T-helper 1 cell treated with Interleukin-12 subunit alpha and Interleukin-12 subunit beta and Interleukin-4 antibody, amounts not matched to agents 30 ng/mL and 1 ng/mL, for 36 hours (primary cell): ENCODE results near the gene HMX3. TPM values are rescaled to one million over a fixed set of nuclear protein-coding genes. Genes with fewer than 3 reads are reported as not detected.

Source experiments
- intact Hi-C: fragments of 100-400 bp; cut with micrococcal nuclease; formaldehyde crosslinking; loops from one replicate; pipeline ENCODE4 v1.15.1; 2024
- total RNA-seq: library from RNA; stranded (reverse); gene quantifications from 2 replicates; pipeline ENCODE4 v1.2.3, GENCODE V29; 2022

HMX3 gene
- total RNA-seq, 1 donor from 2014 or later: not detected

GRCh38 chr10:123133541-123134342, 2.0 kb upstream of the HMX3 start:
- intact Hi-C loops: loop anchor here (1.0 to 2.0 kb wide), 5 partner anchors 9 to 426 kb away; partner anchors contain the start of gene HMX2

- intact Hi-C loops: no loop called here
Observed at GRCh38 chr10:123134343-123134914, 1.3 kb upstream of the HMX3 start.

- intact Hi-C loops: loop anchor here (5.0 kb wide), 1 partner anchor 183 kb away; the partner anchor contains the start of gene C10orf88
Observed at GRCh38 chr10:123134915-123135414, 805 bp upstream of the HMX3 start.

- intact Hi-C loops: loop anchor here (5.0 kb wide), 1 partner anchor 184 kb away; the partner anchor contains the start of gene C10orf88
Observed at GRCh38 chr10:123136221-123136805, 543 bp downstream of the HMX3 start.

- intact Hi-C loops: loop anchor here (1.0 to 5.0 kb wide), 2 partner anchors 8 to 185 kb away; partner anchors contain the start of gene C10orf88
Observed at GRCh38 chr10:123136806-123137642, 1.3 kb downstream of the HMX3 start.

GRCh38 chr10:123139165-123139520, 3.4 kb downstream of the HMX3 start:
- intact Hi-C loops: loop anchor here (5.0 kb wide), 1 partner anchor 187 kb away; the partner anchor contains the start of gene C10orf88

GRCh38 chr10:123139521-123140163, 3.9 kb downstream of the HMX3 start:
- intact Hi-C loops: loop anchor here (1.0 to 5.0 kb wide), 2 partner anchors 12 to 187 kb away; partner anchors contain the start of gene C10orf88

- intact Hi-C loops: loop anchor here (1.0 kb wide), 1 partner anchor 11 kb away; no protein-coding TSS in a partner anchor
Observed at GRCh38 chr10:123140164-123140982, 4.6 kb downstream of the HMX3 start.

GRCh38 chr10:123140983-123141390, 5.2 kb downstream of the HMX3 start:
- intact Hi-C loops: loop anchor here (1.0 kb wide), 1 partner anchor 10 kb away; no protein-coding TSS in a partner anchor

- intact Hi-C loops: loop anchor here (1.0 kb wide), 1 partner anchor 9 kb away; no protein-coding TSS in a partner anchor
Observed at GRCh38 chr10:123141791-123142700, 6.3 kb downstream of the HMX3 start.

- intact Hi-C loops: loop anchor here (1.0 kb wide), 1 partner anchor 9 kb away; no protein-coding TSS in a partner anchor
Observed at GRCh38 chr10:123142701-123143161, 7.0 kb downstream of the HMX3 start.

- intact Hi-C loops: no loop called here
Observed at GRCh38 chr10:123143162-123143824, 7.5 kb downstream of the HMX3 start.

GRCh38 chr10:123143825-123144168, 8.0 kb downstream of the HMX3 start:
- intact Hi-C loops: no loop called here

GRCh38 chr10:123144697-123145541, 9.1 kb downstream of the HMX3 start:
- intact Hi-C loops: loop anchor here (1.0 to 5.0 kb wide), 3 partner anchors 8 to 1302 kb away; no protein-coding TSS in a partner anchor

GRCh38 chr10:123145542-123146012, 9.8 kb downstream of the HMX3 start:
- intact Hi-C loops: loop anchor here (1.0 to 5.0 kb wide), 3 partner anchors 8 to 1302 kb away; no protein-coding TSS in a partner anchor
